Right lobe of liver (tissue), 6 donors: ENCODE results near the gene RPRD2. TPM values are rescaled to one million over a fixed set of nuclear protein-coding genes. Genes with fewer than 3 reads are reported as not detected.

ENCODE experiments used
- ATAC-seq, 4 donors: fragments of 200-7000 bp; cut with Tn5 transposase; one replicate each; pipeline ENCODE4 v1.9.1; 2020; ENCODE audit warnings: mild to moderate bottlenecking in 4 of 4, moderate library complexity in 4 of 4
- DNase-seq, 3 donors: peaks; one replicate each; pipeline ENCODE4 v3.0.0-alpha.2; 2020
- H3K27ac ChIP-seq, 3 donors: fragments of 200-600 bp; one replicate each; pipeline ENCODE4 v1.8.0; 2022
- H3K27me3 ChIP-seq, 2 donors: fragments of 200-600 bp; one replicate each; pipeline ENCODE4 v1.8.0; 2022
- H3K36me3 ChIP-seq, 4 donors: fragments of 200-600 bp; sonication (generic) in 1 of 4; one replicate each; pipeline versions ENCODE4 v1.5.1 to v1.8.0; 2017 to 2022; ENCODE audit warnings: control low read depth in 1 of 4
- H3K4me1 ChIP-seq, 4 donors: fragments of 200-600 bp; sonication (generic) in 1 of 4; one replicate each; pipeline versions ENCODE4 v1.5.1 to v1.8.0; 2017 to 2022; ENCODE audit warnings: control low read depth in 1 of 4
- H3K4me3 ChIP-seq, 3 donors: fragments of 200-600 bp; one replicate each; pipeline ENCODE4 v1.8.0; 2022
- H3K9me3 ChIP-seq, 4 donors: fragments of 200-600 bp; sonication (generic) in 1 of 4; one replicate each; pipeline versions ENCODE4 v1.5.1 to v1.8.0; 2017 to 2022; ENCODE audit warnings: control low read depth in 1 of 4
- CTCF ChIP-seq, 4 donors: fragments of 200-600 bp in 3 of 4; fragments of 450-650 bp in 1 of 4; IDR thresholded peaks; one replicate each; pipeline versions ENCODE4 v1.5.1 to v1.8.0; 2016 to 2022; ENCODE audit warnings: antibody characterized with exemption in 4 of 4, mild to moderate bottlenecking in 2 of 4
- POLR2A ChIP-seq: fragments of 450-650 bp; IDR thresholded peaks from one replicate; pipeline ENCODE4 v1.6.1; 2017; ENCODE audit warnings: antibody characterized with exemption, mild to moderate bottlenecking
- WGBS: methylation state at CpG from one replicate; pipeline ENCODE4 v1.1.6; 2018; ENCODE audit warnings: low coverage, low lambda C conversion rate; ENCODE audit not compliant: insufficient coverage; ENCODE audit errors: missing lambda C conversion rate; 5-methylcytosine and 5-hydroxymethylcytosine counted together
- intact Hi-C, 2 donors: fragments of 100-400 bp; cut with DNase I; formaldehyde crosslinking; loops; one replicate each; pipeline versions ENCODE4 v1.11.2 to v1.14.1; 2022
- total RNA-seq, 6 experiments: library from RNA; depleted of rRNA in 2 of 6; stranded (reverse); fragments of >200 nt in 2 of 6; fragmentation: NEBNext Ultra II Directional in 3 of 6; extraction: Animal tissue kit (Norgen Biotek cat#: 25700) in 3 of 6; gene quantifications; one replicate each; pipeline versions ENCODE4 v1.1.0 to v1.2.4, GENCODE V29; 2016 to 2023
- donor health status: DM: no; HTN: yes; CAD: no.
- donor health status: DM: no; HTN: no; CAD: no.
- donor health status: DM: no; HTN: no; CAD: no.
- donor health status: DM: no; HTN: yes; CAD: no.
- donor health status: DM: no; HTN: yes; CAD: no.

RPRD2 gene
- total RNA-seq, 6 experiments from 2014 or later, result 8.9 to 17.5 (median 11.0) TPM

- Histone ChIP-seq H3K4me1 (peaks cover 0 to 46% (median 23%) of the 10 kb centered on the region in 4 donors), H3K27ac (no peak overlapping the region), H3K4me3 (no peak overlapping the region), H3K36me3 (no peaks in the 10 kb centered on the region), H3K9me3 (no peaks in the 10 kb centered on the region), H3K27me3 (no peaks in the 10 kb centered on the region)
- no peak for TF ChIP-seq POLR2A
- no peak for TF ChIP-seq CTCF (IDR thresholded peaks at IDR 0.05)
- DNase-seq (no peak), ATAC-seq (no peak)
- intact Hi-C loops, result no loop called here
- WGBS, result 85% methylated on average over 3 of the region's 3 CpGs
Measured at GRCh38 chr1:150407330-150407729, 43.4 kb downstream of the RPRD2 start.

GRCh38 chr1:150408800-150409199 lies 44.9 kb downstream of the RPRD2 start:
- peak overlapping the region in 1 of 3 donors; percentile 75 for H3K27ac ChIP-seq
- H3K4me1 ChIP-seq, result peaks cover 0 to 41% (median 20%) of the 10 kb centered on the region in 4 donors
- no peak for DNase-seq
- WGBS, result 29% methylated on average over 2 of the region's 2 CpGs
- no peaks in the 10 kb centered on the region for H3K36me3 ChIP-seq
- H3K9me3 ChIP-seq, result no peaks in the 10 kb centered on the region
- no peak for TF ChIP-seq POLR2A
- no peak for TF ChIP-seq CTCF (IDR thresholded peaks at IDR 0.05)
- H3K27me3 ChIP-seq, result no peaks in the 10 kb centered on the region
- no peak for ATAC-seq
- H3K4me3 ChIP-seq, result no peak overlapping the region
- intact Hi-C loops, result no loop called here

GRCh38 chr1:150409504-150410362 lies 45.8 kb downstream of the RPRD2 start:
- peak overlapping the region in 2 of 3 donors; percentile 35 to 75 for H3K27ac ChIP-seq
- no peaks in the 10 kb centered on the region for H3K36me3 ChIP-seq
- DNase-seq (peak; percentile 50 to 70 (median 68)), ATAC-seq (peak; percentile 74 to 84 (median 81))
- no peaks in the 10 kb centered on the region for H3K9me3 ChIP-seq
- 26% methylated on average over 12 of the region's 12 CpGs for WGBS
- H3K4me1 ChIP-seq, result peaks cover 0 to 37% (median 20%) of the 10 kb centered on the region in 4 donors
- intact Hi-C loops, result no loop called here
- H3K27me3 ChIP-seq, result no peaks in the 10 kb centered on the region
- H3K4me3 ChIP-seq, result no peak overlapping the region
- TF ChIP-seq CTCF (IDR thresholded peaks at IDR 0.05) (no peak), POLR2A (no peak)

- Histone ChIP-seq H3K4me3 (no peak overlapping the region), H3K27ac (peak overlapping the region in 1 of 3 donors; percentile 75), H3K36me3 (no peaks in the 10 kb centered on the region), H3K4me1 (peaks cover 0 to 36% (median 16%) of the 10 kb centered on the region in 4 donors), H3K9me3 (no peaks in the 10 kb centered on the region), H3K27me3 (no peaks in the 10 kb centered on the region)
- TF ChIP-seq POLR2A (no peak), CTCF (IDR thresholded peaks at IDR 0.05) (no peak)
- 30% methylated on average over 6 of the region's 6 CpGs for WGBS
- ATAC-seq, result peak; percentile 56 to 83 (median 74)
- intact Hi-C loops, result no loop called here
- peak in 1 of 3 donors; percentile 31 for DNase-seq
Measured at GRCh38 chr1:150410582-150411101, 46.7 kb downstream of the RPRD2 start.
